Measurements from ENCODE around the gene LYPD4.
"Not testable (repeated sequence)": the region's sequence is repeated elsewhere in the genome, so short reads cannot be mapped to it uniquely, and the experiment has no call there.

Gene LYPD4, protein sequence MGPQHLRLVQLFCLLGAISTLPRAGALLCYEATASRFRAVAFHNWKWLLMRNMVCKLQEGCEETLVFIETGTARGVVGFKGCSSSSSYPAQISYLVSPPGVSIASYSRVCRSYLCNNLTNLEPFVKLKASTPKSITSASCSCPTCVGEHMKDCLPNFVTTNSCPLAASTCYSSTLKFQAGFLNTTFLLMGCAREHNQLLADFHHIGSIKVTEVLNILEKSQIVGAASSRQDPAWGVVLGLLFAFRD

DNA sequence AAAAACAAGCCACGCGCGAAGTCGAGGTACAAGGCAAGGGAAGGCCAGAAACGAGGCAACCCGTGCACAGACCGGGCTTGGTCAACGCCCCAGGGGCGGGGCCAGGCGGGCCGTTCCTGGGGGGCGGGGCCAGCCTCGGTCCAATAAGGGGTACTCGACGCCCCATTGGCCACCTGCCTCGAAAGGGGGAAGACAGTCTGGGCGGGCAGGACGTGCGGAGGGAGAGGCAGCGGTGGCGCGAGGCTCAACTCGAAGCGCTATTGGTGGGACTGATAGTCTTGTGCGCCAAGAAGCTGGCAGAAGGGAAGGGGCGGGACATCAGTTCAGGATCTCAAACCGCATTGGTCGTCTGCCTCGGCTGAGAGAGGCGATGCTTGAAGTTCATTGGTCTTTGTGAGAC is at the start of gene LYPD4:
Gene LYPD4, minus strand, starts transcription at position 83 of the 400 bp plus-strand sequence. CDS start 5,398 bp downstream, outside the sequence.
- peak; percentile 42 for DNase-seq

DNA sequence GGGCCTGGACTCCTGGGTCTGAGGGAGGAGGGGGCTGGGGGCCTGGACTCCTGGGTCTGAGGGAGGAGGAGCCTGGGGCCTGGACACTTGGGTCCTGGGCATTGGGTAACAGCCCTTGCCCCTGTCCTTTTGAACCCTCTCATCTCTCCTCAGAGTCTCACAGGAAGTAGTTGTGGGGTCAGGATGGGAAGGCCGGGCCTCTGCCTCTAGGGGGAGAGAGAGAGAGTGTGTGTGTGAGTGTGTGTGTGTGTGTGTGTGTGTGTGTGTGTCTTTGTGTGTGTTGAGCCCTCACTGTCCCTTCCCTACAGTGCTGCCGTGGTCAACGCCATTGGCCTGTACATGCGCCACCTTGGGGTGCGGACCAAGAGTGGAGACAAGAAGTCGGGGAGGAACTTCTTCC is 49.4 kb upstream of the LYPD4 start:
- DNase-seq = peak; percentile 48

DNA sequence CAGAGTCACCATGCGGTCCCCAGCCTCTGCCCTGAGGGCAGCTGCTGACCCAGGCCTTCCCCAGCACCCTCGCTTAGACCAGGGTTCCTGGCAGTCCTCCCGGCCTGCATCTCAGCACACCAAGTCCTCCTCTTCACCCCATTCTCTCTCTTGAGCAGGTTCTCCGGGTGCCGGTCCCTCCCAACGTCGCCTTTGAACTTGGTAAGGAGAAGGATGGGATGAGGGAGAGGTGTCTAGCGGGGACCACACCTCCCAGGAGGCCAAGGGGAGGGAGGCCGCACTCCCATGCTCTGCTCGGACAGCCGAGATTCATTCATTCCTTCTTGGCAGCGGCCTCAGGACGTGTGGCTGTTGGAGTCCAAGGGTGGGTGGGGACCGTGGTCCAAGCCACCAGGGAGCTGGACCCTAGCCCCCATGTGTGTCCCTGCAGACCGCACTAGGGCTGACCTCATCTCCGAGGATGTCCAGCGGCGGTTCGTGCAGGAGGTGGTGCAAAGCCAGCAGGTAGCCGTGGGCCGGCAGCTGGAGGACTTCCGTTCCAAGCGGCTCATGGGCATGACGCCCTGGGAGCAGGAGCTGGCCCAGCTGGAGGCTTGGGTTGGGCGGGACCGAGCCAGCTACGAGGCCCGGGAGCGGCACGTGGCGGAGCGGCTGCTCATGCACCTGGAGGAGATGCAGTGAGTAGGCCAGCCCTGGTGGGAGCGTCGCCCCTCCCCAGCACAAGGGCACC is 47.9 kb upstream of the LYPD4 start:
- DNase-seq = no peak

DNA sequence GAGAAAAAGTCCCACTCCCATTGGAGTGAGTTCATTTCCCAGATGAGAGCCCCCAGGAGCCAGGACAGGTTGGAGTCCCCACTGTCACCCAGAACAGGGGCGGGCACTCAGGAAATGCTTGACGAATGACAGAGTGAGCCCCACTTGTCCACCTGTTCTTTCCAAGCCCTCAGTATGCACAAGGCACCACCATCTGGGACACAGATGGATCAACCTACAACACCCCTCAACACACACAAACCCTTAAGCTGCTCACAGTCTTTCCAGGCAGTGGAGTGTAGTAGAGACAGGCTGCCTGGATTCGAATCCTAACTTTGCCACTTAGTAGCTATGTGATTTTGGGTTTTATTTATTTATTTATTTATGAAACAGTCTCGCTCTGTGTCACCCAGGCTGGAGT is 46.5 kb upstream of the LYPD4 start:
- DNase-seq = no peak

DNA sequence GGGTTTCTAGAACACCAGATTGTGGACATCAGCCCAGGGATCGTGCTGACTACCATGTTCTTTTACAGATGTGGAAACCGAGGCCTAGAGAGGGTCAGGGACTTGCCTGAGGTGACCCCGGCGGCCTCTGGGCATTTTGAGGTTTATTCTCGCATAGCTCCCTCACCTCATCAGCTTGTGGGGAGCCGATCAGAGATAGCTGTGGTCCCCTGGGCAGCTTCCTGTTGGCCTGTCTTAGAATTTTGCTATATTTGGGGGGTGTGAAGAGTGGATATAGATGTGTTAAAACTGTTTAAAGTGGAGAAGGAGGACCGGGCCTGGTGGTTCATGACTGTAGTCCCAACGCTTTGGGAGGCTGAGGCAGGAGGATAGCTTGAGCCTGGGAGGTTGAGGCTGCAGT is 45.4 kb upstream of the LYPD4 start:
- DNase-seq = no peak

DNA sequence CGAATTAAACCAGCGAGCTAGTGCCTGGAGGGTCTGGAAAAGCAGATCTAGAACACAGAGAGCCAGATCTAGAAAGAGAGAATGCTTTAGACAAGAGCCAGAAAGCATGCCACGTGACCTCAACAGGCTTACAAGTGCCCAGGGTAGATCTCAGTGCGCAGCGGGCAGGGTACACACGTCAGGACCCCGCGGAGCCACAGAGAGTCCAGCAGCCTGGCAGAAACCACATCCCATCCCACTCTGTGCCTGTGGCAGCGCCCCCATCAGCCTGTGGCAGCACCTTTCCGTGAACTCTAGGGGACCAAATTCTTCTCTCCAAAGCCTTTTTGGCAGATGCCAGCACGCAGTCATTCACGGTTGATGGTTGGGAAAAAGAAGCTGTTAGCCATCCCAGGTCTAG is 44.4 kb upstream of the LYPD4 start:
- no peak for DNase-seq

DNA sequence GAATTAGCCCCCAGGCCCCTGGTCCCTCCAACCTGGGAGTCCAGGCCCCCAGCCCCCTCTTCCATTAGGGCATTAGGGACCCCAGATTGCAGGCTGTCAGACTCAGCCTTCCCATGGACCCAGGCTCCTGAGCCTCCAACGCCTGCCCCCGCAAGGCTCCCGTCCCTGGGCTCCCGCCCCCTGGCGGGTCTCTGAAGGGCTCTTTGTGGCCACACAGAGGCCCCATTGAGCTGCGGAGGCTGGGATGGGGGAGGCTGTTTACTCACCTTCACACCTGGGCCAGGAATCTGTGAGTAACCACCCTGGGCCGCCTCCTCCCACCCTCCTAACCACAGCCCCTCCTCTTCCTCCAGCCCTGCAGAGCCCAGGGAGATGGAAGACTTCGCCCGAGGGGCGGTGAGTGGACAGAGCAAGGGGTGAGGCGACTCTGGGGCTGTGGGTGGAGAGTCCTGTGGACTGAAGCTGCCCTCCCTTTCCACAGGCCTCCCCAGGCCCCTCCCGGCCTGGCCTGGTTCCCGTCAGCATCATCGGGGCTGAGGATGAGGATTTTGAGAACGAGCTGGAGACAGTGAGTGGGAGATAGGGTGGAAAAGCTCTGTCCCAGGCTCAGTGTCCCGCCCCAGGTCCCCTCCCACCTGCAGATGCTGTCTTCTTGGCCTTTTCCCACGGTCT is 43.4 kb upstream of the LYPD4 start:
- no peak for DNase-seq

DNA sequence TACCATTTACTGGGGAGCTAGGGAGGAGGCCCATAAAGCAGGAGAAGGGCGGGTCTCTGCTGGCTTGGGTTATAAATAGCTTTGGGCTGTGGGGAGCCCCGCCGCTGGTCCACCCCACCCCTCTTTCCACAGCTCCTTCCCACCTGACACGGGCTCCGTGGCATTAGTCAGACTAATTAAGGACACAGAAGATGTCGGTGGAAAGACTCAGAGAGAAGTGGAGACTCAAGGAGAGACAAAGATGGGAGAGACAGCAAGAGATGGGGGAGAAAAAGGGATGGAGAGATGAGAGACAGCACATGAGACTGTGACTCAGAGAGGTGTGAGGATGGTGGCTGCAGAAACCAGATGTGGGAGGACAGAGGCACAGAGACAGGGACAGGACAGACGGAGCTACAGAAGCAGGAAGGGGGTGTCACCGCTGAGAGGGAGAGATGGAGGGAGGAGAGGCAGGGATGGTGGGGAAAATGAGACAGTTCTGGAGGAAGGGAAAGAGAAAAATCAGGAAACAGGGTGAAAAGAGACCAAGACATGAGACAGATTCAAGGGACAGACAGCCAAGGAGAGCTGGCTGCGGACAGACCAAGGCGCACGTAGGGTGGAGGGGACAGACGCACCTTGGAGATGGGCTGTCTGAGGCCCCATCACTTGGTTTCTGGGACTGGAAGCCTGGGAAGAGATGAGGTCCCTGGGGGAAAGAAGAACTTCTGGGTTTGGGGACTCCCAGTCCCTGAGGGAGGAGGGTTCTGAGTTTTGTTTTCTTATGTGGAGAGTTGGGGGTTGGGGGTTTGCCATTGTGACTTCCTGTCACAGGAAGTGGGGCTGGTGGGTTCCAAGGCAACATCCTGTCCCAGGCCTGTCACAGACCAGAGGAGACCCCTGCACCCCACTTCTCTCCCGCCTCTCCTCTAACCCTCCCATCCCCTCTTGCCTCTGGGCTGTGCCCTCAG is 42.6 kb upstream of the LYPD4 start:
- DNase-seq = no peak

DNA sequence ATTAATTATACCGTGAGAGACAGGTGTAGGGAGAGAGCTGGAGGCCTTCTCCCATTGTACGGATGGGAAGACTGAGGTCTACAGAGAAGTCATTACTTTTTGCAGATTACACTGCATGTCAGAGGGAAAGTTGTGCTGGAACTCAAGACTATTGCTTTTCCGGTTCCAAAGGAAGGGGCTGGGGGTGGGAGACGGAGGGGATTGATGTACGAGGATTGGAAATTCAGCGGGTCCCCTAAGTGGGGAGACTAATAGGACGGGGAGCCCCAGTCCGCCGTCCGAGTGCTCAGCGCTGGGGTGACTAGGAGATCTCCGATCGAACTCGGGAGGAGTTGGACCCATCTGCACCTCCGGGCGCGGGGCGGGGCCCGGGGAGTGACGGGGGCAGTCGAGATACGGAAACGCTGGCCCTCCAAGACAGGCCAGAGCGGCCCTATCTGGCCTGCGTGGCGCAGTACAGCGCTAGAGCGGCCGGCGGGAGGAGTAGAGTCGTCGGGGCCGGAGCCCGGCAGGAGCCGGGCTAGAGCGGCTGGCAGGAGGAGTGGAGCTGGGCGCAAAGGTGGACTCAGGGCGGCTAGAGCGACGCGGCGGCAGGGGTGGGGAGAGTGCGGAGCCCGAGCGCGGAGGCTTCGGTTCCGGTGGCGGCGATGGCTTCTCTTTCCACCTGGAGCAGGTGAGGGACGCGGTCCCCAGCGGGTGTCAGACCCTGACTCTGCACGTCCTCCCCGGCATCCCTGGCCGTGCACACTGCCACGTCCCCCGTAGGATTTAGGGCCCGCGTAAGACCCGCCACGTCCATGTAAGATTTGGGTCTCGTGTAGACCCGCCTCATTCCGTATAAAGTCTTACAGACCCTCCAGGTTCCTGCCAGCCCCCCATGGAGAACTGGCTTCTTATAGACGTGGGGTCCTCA is 39.6 kb upstream of the LYPD4 start:
- peak; percentile 99 for DNase-seq

DNA sequence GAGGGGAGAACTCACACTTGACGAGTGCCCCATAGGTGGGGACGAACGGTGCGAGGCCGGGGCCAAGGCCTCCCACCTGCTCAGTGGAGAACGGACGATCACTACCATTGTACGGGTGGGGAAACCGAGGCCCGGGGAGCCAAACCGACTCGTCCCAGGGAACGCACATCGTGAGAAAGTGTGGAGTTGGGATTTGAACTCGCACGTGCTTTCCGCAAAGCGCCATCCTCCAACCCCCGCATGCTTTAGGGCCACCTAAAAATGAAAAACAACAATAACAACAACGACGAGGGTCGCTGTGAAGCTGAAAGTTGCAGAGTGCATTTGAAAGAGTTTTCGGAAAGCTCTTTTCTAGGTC is 39.0 kb upstream of the LYPD4 start:
- DNase-seq = no peak

DNA sequence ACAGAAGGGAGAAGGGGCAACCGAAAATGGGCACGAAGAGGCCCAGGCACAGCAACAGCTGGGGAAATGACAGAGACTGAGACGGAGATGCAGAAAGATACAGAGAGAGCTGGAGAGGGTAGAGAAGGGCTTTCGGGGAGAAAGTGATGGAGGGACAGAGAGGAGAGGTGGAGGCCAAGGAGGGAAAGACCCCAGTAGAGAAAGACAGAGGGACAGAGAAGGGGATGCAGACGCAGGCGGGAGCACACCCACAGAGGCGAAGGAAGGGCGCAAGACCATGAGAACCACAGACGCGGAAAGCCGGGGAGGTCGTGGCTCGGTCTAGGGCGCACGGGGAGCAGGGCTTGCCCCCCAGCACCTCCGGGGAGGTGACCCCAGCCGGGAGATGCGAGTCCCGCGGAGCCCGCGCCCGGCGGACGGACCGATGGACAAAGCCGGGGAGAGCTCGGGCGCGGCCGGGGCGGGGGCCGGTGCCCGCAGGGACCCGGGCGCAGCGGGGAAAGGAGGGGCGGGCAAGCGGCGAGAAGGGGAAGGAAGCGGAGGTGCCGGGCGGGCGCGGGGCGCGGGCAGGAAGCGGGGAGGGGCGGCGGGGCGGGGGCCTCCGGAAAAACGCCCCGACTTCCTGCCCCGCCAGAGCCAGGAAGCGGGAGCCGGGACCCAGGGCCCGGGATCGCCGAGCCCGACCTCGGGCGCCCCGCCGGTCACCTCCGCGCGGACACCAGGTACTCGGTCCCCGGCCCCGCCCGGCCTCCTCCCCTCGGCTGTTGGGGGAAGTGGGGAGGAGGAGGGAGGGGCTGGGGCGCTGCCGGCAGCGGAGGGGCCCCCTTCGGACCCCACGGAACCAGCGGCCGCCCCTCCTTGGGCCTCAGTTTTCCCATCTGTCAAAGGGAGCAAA is 38.3 kb upstream of the LYPD4 start, which contains the start of gene ARHGEF1:
Gene ARHGEF1, plus strand, starts transcription at position 617 of the 895 bp plus-strand sequence. CDS start 4,899 bp downstream, outside the sequence.
- DNase-seq = peak; percentile 50

DNA sequence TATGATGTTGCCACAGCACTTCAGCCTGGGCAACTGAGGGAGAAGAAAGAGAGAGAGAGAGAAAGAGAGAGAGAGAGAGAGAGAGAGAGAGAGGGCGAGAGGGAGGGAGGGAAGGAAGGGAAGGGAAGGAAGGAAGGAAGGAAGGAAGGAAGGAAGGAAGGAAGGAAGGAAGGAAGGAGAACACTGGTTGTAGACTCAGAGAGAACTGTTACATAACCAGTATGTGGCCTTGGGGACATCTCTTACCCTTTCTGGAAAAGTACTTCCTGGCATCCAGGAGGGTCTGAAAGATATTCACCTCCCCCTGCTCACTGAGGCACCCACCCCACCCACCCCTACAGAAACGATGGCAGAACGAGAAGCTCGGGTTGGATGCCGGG is 35.8 kb upstream of the LYPD4 start:
- DNase-seq = no peak

DNA sequence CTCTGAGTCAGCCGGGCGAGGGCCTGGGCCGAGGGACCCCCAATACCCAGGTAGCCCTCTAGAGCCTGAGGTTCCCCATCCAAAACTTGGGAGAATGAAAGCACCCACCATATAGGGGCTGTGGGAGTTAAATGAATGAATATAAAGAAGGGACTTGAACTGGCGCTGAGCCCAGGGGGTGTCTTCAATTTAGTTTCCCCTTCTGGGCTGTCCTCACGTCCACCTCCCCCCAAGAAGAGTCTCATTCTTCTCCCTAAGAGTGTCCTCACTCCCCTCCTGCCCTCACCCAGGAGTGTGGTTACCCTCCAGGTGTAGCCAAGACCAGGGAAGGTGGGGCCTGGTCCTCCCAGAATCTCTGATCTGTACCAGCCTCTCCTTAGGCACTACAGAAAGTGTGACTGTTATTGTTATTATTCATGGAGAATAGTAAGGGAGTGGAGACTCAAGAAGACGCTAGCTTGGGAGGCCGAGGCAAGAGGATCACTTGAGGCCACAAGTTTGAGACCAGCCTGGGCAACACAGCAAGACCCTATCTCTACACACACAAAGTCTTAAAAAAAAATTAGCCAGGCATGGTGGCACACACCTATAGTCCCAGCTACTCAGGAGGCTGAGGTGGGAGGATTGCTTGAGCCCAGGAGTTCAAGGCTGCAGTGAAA is 35.3 kb upstream of the LYPD4 start:
- no peak for DNase-seq

DNA sequence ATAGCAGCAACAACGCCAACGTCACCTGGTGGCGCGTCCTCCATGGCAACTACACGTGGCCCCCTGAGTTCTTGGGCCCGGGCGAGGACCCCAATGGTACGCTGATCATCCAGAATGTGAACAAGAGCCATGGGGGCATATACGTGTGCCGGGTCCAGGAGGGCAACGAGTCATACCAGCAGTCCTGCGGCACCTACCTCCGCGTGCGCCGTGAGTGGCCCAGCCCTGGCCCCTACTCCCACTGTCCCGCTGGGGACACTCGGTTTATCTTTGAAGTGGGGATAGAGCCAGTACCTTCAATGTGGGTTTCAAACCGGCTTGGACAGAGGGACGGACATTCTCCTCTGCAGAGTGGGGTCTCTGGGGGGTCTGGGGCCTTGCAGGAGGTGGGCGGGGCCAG is 34.6 kb upstream of the LYPD4 start:
- DNase-seq = no peak

DNA sequence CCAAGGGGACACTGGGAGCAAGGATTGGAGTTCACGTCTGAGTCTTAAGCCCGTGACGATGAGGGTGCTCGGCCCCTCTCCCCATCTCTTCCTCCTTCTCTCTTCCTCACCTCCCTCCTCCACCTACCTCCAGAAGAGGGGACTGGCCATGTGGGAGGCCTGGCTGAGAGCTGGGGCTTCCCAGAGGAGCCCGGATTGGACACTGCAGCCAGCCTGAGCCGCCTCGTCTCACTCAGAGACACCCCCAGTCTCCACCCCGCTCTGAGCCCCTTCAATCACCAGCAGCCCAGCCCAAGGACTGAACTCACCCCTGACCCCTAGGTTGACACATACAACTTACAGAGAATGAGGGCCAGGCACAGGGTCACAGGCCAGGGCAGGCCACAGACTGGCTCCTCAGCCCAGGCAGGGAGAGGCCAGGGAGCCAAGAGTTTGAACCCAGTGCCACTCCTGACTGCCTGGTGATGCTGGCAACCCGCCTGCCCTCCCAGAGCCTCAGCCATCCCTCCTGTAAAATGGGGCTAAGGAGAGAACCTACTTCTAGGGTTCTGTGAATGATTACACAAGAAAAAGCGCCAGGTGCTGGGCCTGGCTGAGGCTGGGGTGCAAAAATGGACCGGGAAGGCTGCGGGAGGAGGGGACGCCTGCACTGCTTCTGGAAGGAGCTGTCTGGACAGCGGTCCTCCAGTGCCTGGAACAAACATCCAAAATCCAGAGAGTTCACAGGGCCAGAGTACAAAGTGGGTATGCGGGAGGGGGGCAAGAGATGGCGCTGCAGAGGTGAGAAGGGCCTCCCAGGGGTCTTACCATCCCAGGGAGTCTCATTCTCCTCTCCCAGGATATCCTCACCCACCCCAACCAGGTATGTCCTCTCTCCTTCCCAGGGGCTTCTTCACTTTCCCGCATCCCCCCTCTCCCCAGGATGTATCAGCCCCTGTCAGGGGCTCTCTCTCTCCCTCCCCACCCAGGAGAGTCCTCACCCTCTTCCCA is 33.7 kb upstream of the LYPD4 start:
- DNase-seq = no peak

DNA sequence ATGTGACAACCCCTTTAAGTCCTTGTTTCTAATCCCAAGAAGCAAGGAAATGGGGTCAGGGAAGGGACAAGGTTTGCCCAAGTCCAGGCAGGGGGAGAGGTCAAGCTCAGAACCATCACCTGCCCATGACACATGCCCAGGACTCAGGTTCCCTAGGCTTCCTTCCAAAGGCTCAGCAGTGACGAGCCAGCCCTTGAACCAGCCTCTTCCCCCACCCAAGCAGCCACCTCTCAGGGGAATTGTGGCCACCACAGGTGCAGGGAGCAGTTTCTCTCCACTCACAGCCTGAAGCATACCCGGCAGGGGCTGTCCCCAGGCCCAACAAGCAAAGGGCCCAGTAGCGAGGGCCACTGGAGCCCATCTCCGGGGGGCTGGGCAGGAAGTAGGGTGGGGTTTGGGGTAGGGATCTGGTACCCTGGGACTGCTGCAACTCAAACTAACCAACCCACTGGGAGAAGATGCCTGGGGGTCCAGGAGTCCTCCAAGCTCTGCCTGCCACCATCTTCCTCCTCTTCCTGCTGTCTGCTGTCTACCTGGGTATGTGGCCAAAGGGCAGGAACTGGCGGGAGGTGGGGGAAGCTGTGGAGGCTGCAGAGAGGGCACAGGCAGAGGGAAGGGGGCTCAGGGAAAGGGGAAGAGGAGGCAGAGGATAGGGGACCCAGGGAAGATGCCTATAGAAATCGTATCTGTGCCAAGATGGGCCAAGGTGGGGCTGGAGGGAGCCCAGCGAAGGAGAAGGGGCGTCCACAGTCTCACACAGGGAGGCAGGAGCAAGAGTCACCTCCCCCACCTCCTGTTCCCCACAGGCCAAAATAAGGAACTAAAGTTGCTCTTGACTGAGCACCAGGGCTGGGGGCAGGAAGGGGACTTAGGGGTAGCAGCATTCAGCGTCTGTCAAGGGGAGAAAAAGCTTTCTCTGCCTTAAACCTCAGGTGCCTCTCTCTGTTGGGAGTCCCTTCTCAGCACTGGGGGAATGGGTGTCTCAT is 32.7 kb upstream of the LYPD4 start, which contains the start of gene CD79A:
Gene CD79A, plus strand, starts transcription at position 433 of the 986 bp plus-strand sequence. Its CDS starts 26 bp downstream, at position 459.
- DNase-seq = no peak

DNA sequence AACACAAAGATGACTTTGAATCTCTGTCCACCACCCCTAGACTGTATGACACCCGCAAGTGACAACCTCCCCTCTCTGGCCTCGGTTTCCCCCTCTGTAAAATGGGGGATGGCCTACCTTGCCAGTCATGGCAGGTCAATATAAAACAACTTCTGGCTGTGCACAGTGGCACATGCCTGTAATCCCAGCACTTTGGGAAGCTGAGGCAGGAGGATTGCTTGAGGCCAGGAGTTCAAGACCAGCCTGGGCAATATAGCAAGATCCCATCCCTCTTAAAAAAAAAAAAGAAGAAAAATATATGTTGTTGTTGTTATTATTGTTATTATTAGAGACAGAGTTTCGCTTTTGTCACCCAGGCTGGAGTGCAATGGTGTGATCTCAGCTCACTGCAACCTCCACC is 31.5 kb upstream of the LYPD4 start:
- not testable (repeated sequence) for DNase-seq

Data from NCI-H82 (cell line).